GM18868 (cell line): Measurements from ENCODE around the gene CUBN.

Experiments used
- ATAC-seq: cut with Tn5 transposase; IDR thresholded peaks from one replicate; pipeline ENCODE4 v1.9.1; 2021; ENCODE audit warnings: mild to moderate bottlenecking, moderate library complexity; ENCODE audit not compliant: unreplicated experiment

The CUBN gene

GRCh38 chr10:16954280-16955030 is 175.2 kb downstream of the CUBN start:
- ATAC-seq, result no peak

- no peak for ATAC-seq
These were observed 176.3 kb downstream of the CUBN start for GRCh38 chr10:16953270-16953669.

- no peak for ATAC-seq
These were observed 177.0 kb downstream of the CUBN start for GRCh38 chr10:16952610-16953009.

- ATAC-seq, result no peak
These were observed 177.5 kb downstream of the CUBN start for GRCh38 chr10:16952080-16952479.

- ATAC-seq, result no peak
These were observed 178.7 kb downstream of the CUBN start for GRCh38 chr10:16950656-16951601.

- no peak for ATAC-seq
These were observed 179.8 kb downstream of the CUBN start for GRCh38 chr10:16949816-16950215.

GRCh38 chr10:16948361-16948760 is 181.2 kb downstream of the CUBN start:
- ATAC-seq, result no peak

GRCh38 chr10:16947069-16947468 is 182.5 kb downstream of the CUBN start:
- no peak for ATAC-seq

GRCh38 chr10:16945593-16945992 is 184.0 kb downstream of the CUBN start:
- ATAC-seq, result no peak

- no peak for ATAC-seq
These were observed 184.6 kb downstream of the CUBN start for GRCh38 chr10:16944986-16945385.

GRCh38 chr10:16944402-16944801 is 185.2 kb downstream of the CUBN start:
- no peak for ATAC-seq

GRCh38 chr10:16943295-16944285 is 186.0 kb downstream of the CUBN start:
- no peak for ATAC-seq

GRCh38 chr10:16942381-16943078 is 187.1 kb downstream of the CUBN start:
- no peak for ATAC-seq

- no peak for ATAC-seq
These were observed 187.7 kb downstream of the CUBN start for GRCh38 chr10:16941870-16942269.

GRCh38 chr10:16941067-16941466 is 188.5 kb downstream of the CUBN start:
- ATAC-seq, result no peak

- no peak for ATAC-seq
These were observed 190.7 kb downstream of the CUBN start for GRCh38 chr10:16938952-16939351.

- ATAC-seq, result no peak
These were observed 195.2 kb downstream of the CUBN start for GRCh38 chr10:16934461-16934860.

- ATAC-seq, result no peak
These were observed 195.8 kb downstream of the CUBN start for GRCh38 chr10:16933783-16934182.

- no peak for ATAC-seq
These were observed 197.7 kb downstream of the CUBN start for GRCh38 chr10:16931930-16932329.

- no peak for ATAC-seq
These were observed 199.1 kb downstream of the CUBN start for GRCh38 chr10:16930540-16930939.
